Peyer's patch (tissue), 4 donors: ENCODE results near the gene SNX18.

ENCODE experiments used
- POLR2A ChIP-seq, 2 donors: fragments of 450-650 bp; IDR thresholded peaks; one replicate each; pipeline ENCODE4 v1.5.1; 2017; ENCODE audit warnings: antibody characterized with exemption in 2 of 2, mild to moderate bottlenecking in 2 of 2, moderate library complexity in 2 of 2
- TF ChIP-seq, protein P1 (sequence below), 6 experiments: fragments of 450-650 bp in 4 of 6; fragments of 200-600 bp in 2 of 6; sonication (generic) in 1 of 6; IDR thresholded peaks; one replicate each; pipeline ENCODE4 v1.5.1; 2017 to 2019; ENCODE audit warnings: antibody characterized with exemption in 6 of 6, mild to moderate bottlenecking in 3 of 6, moderate library complexity in 1 of 6

DNA sequence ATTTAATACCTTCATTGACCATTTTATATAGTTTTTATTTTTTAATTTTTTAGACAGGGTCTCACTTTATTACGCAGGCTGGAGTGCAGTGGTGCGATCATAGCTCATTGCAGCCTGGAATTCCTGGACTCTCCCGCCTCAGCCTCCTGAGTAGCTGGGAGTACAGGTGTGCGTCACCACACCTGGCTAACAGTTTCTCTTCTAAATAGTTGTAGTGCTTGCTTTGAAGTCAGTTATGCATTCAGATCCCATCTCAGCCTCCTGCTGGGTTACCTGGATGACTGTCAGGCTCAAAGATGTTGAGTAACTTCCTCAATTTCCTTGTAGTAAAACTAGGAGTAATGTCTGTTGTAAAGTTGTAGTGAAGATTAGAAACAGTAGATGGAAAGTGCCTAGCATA is 21.4 kb downstream of the SNX18 start:
- TF ChIP-seq, protein P1, sequence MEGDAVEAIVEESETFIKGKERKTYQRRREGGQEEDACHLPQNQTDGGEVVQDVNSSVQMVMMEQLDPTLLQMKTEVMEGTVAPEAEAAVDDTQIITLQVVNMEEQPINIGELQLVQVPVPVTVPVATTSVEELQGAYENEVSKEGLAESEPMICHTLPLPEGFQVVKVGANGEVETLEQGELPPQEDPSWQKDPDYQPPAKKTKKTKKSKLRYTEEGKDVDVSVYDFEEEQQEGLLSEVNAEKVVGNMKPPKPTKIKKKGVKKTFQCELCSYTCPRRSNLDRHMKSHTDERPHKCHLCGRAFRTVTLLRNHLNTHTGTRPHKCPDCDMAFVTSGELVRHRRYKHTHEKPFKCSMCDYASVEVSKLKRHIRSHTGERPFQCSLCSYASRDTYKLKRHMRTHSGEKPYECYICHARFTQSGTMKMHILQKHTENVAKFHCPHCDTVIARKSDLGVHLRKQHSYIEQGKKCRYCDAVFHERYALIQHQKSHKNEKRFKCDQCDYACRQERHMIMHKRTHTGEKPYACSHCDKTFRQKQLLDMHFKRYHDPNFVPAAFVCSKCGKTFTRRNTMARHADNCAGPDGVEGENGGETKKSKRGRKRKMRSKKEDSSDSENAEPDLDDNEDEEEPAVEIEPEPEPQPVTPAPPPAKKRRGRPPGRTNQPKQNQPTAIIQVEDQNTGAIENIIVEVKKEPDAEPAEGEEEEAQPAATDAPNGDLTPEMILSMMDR (IDR thresholded peaks at IDR 0.05), result no peak
- no peak for TF ChIP-seq POLR2A (IDR thresholded peaks at IDR 0.05)
